SU-DHL-6 (cell line): ENCODE results near the gene MAP2.

Experiments used
- H2AFZ ChIP-seq: fragments of 200-600 bp; sonication (generic); 2 replicates; pipeline ENCODE4 v1.6.1; 2014; ENCODE audit warnings: low read depth, mild to moderate bottlenecking, moderate library complexity, mixed read lengths, antibody characterized with exemption, low read length; ENCODE audit not compliant: severe bottlenecking
- H3F3A ChIP-seq: fragments of 200-600 bp; shearing (Covaris generic); 2 replicates; pipeline ENCODE4 v1.6.0; 2016; ENCODE audit warnings: antibody characterized with exemption, mild to moderate bottlenecking; ENCODE audit not compliant: insufficient read depth
- H3K27ac ChIP-seq: fragments of 200-600 bp; sonication (generic); 2 replicates; pipeline ENCODE4 v1.5.1; 2016; ENCODE audit warnings: low read depth, mild to moderate bottlenecking, low read length, moderate library complexity, mixed read lengths
- H3K27me3 ChIP-seq: fragments of 200-600 bp; sonication (generic), shearing (Covaris generic); 2 replicates; pipeline ENCODE4 v1.6.0; 2014; ENCODE audit warnings: mild to moderate bottlenecking, low read length
- H3K36me3 ChIP-seq: fragments of 200-600 bp; sonication (generic); 2 replicates; pipeline ENCODE4 v1.6.1; 2014; ENCODE audit warnings: mild to moderate bottlenecking, low read length, mixed read lengths
- H3K4me2 ChIP-seq: fragments of 300-600, 200-600 bp; shearing (Covaris generic), sonication (generic); 2 replicates; pipeline ENCODE4 v1.6.0; 2014; ENCODE audit warnings: low read length, low read depth, mild to moderate bottlenecking; ENCODE audit not compliant: poor library complexity, severe bottlenecking
- H3K4me3 ChIP-seq: fragments of 200-600 bp; sonication (generic); 2 replicates; pipeline ENCODE4 v1.5.1; 2014; ENCODE audit warnings: antibody characterized with exemption, low read length, mild to moderate bottlenecking, mixed read lengths; ENCODE audit not compliant: insufficient read depth, poor library complexity, severe bottlenecking
- H3K79me2 ChIP-seq: fragments of 200-600 bp; sonication (generic); 2 replicates; pipeline ENCODE4 v1.6.1; 2014; ENCODE audit warnings: mild to moderate bottlenecking, low read length, moderate library complexity; ENCODE audit not compliant: insufficient read depth
- H3K9ac ChIP-seq: fragments of 200-600 bp; sonication (generic); 2 replicates; pipeline ENCODE4 v1.7.0; 2014; ENCODE audit warnings: mild to moderate bottlenecking, low read length
- H3K9me2 ChIP-seq: fragments of 200-600 bp; sonication (generic); replicated peaks from 2 replicates; pipeline ENCODE4 v1.6.1; 2014; ENCODE audit warnings: low read length; ENCODE audit not compliant: insufficient read depth
- H3K9me3 ChIP-seq: fragments of 200-600 bp; sonication (generic); 2 replicates; pipeline ENCODE4 v1.6.1; 2014; ENCODE audit warnings: low read length, mixed read lengths; ENCODE audit not compliant: insufficient read depth
- H4K20me1 ChIP-seq: fragments of 200-600 bp; sonication (generic); 2 replicates; pipeline ENCODE4 v1.6.1; 2014; ENCODE audit warnings: low read depth, mild to moderate bottlenecking, antibody characterized with exemption, low read length, moderate library complexity, mixed read lengths
- CTCF ChIP-seq: fragments of 200-600 bp; sonication (generic); IDR thresholded peaks from one replicate; pipeline ENCODE4 v1.5.1; 2017; ENCODE audit warnings: antibody characterized with exemption, mild to moderate bottlenecking, low read length, moderate library complexity; ENCODE audit not compliant: insufficient read depth, poor library complexity, severe bottlenecking
- EZH2phosphoT487 ChIP-seq: fragments of 200-600 bp; sonication (generic), shearing (Covaris generic); conservative IDR thresholded peaks from 2 replicates; pipeline ENCODE4 v1.6.1; 2018; ENCODE audit warnings: mild to moderate bottlenecking, antibody characterized with exemption, low read length, moderate library complexity, mixed read lengths

MAP2 gene

DNA sequence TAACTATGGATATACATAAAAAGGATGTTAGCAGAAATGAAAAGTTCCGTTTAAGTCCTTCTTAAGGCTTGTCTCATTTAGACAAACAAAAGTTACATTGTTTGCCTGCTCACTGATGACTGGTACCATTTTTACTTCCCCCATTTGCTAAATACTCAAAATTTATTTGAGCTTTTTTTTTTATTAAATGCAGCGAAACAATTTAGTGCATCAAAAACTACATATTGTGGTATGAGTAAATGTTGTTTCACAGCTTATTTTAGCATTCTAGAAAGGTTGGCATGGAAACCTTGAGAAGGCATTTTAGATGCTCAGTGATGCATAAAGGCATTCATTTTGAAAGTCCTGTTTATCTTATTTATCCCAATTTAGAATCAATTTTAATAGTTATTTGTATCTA, 100.0 kb downstream of the MAP2 start:
- TF ChIP-seq CTCF = no peak
- Histone ChIP-seq H3K27ac (no peak overlapping the region), H3F3A (no peaks in the 10 kb centered on the region), H3K79me2 (no peaks in the 10 kb centered on the region), H2AFZ (no peak overlapping the region), H3K4me2 (no peak overlapping the region), H3K27me3 (no peaks in the 10 kb centered on the region), H3K36me3 (no peaks in the 10 kb centered on the region), H3K9ac (no peak overlapping the region), H3K9me3 (no peaks in the 10 kb centered on the region), H3K4me3 (no peak overlapping the region), H4K20me1 (no peaks in the 10 kb centered on the region), H3K9me2 (no peaks in the 10 kb centered on the region)

DNA sequence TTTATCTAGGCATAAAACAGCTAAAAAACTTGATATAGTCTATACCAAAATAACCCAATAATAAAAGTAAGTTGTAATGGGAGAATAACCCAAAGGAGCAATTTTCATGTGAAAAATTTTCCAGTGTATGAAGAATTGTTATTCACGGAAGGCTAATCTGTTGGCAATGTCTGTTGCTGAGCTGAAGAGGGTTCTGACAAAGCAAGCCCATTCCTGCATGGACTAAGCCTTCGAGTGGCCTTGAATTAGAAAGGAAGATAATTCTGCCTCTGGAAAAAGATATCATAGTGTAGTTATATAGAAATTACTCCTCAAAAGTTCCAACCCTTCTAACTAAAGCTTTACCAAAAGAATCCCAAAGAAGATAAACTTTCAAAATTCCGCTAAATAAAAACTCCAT, 101.5 kb downstream of the MAP2 start:
- Histone ChIP-seq H3K27ac (no peak overlapping the region), H4K20me1 (no peaks in the 10 kb centered on the region), H3K9me2 (no peaks in the 10 kb centered on the region), H3K9ac (no peak overlapping the region), H3K36me3 (no peaks in the 10 kb centered on the region), H3K4me2 (no peak overlapping the region), H2AFZ (no peak overlapping the region), H3K79me2 (no peaks in the 10 kb centered on the region), H3K9me3 (no peaks in the 10 kb centered on the region), H3K4me3 (no peak overlapping the region), H3F3A (no peaks in the 10 kb centered on the region), H3K27me3 (no peaks in the 10 kb centered on the region)
- TF ChIP-seq CTCF (no peak), EZH2phosphoT487 (no peak)

DNA sequence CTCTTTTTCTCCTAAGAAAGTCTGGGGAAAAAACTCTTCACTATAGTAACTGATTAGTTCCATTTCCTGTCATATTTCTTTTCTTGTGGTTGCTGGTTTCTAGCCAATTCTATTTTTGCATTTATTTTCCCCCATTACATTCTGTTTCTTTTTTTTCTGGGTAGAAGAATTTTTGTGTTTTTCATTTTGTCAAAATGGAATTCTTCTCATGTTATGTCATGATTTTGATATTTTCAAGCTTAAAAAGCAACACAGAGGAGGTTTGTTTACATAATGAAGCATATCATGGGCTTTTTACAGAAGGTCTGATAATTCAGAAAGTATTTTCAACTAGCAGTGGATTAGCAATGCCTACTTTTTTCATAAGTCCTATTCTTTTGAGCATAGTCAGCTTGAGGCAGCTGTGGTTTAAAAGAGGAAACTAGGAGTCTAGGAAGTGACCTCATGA, 102.0 kb downstream of the MAP2 start:
- Histone ChIP-seq H3K9me3 (no peaks in the 10 kb centered on the region), H3K36me3 (no peaks in the 10 kb centered on the region), H2AFZ (no peak overlapping the region), H3K27ac (no peak overlapping the region), H3K9me2 (no peaks in the 10 kb centered on the region), H3F3A (no peaks in the 10 kb centered on the region), H3K27me3 (no peaks in the 10 kb centered on the region), H4K20me1 (no peaks in the 10 kb centered on the region), H3K9ac (no peak overlapping the region), H3K79me2 (no peaks in the 10 kb centered on the region), H3K4me2 (no peak overlapping the region), H3K4me3 (no peak overlapping the region)
- TF ChIP-seq EZH2phosphoT487 (no peak), CTCF (no peak)

GRCh38 chr2:209526561-209526960, 102.7 kb downstream of the MAP2 start:
- Histone ChIP-seq H3K27ac (no peak overlapping the region), H3K27me3 (no peaks in the 10 kb centered on the region), H3K4me2 (no peak overlapping the region), H3F3A (no peaks in the 10 kb centered on the region), H3K9me2 (no peaks in the 10 kb centered on the region), H3K9me3 (no peaks in the 10 kb centered on the region), H3K4me3 (no peak overlapping the region), H3K36me3 (no peaks in the 10 kb centered on the region), H2AFZ (no peak overlapping the region), H3K9ac (no peak overlapping the region), H4K20me1 (no peaks in the 10 kb centered on the region), H3K79me2 (no peaks in the 10 kb centered on the region)
- TF ChIP-seq EZH2phosphoT487 (no peak), CTCF (no peak)
